ENCODE measurements around the gene ELL2. TPM values are rescaled to one million over a fixed set of nuclear protein-coding genes. Genes with fewer than 3 reads are reported as not detected.

Gene ELL2
- polyA plus RNA-seq, 1 of the 3 experiments (the other 2 are of a cell fraction): 18.4 TPM

DNA sequence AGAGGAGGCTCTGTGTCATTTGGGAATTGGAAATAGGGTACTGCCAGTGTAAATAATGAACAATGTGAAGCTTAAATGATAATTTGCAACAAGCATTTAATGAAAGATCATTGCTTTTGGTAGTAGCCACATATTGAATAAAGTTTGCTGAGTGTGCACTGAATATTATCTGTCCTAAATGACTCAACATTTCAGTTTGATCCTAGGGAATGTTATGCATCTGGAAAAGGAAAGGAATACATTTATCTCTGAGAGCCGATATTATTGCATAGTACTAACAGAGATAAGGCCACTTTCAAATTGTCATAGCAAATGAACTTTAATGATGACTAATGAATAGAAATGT, 8.7 kb upstream of the ELL2 start:
- H3K4me2 ChIP-seq: no peak overlapping the region

DNA sequence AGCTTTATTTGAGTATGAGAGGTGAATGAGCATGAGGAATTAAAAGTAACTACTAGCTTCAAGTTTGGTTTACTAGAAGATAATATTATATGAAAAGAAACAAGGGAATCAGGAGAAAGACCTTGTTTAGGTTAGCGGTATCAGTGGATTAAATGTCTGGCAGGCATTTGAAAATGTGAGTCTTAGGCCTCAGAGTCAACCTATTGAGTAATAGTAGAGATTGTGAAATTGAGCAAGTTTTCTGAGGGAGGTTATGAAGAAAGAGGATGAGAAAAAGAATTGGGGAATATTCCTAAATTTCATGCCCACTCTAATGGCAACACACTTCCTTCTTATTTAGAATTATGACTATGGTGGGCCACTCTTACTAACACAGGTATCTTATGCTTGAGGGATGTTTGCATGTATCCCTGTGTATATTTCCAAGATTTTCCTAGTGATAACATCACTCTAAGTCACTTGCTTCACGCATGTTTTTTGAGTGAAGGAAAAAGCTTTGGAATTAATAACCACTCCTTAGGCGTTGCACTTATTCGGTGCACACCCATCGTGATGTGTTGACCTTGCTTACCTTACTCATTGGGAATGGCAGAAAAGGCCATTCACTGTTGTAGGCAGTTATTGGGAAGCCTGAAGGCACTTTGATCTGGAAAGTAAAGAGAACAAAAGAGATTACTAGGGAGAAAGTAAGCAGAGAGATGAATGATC, 8.2 kb upstream of the ELL2 start:
- no peak overlapping the region for H3K4me2 ChIP-seq
- WGBS (ENCODE audit: low lambda C conversion rate): 94% methylated on average over 5 of the region's 5 CpGs

More for the DNA sequence above, 8.7 kb upstream of the ELL2 start:
- Histone ChIP-seq H3K27me3 (ENCODE audit: insufficient read depth) (no peaks in the 10 kb centered on the region), H4K20me1 (ENCODE audit: insufficient read depth) (no peaks in the 10 kb centered on the region), H3K27ac (ENCODE audit: low read depth in 2 of 2, low read length in 1 of 2) (no peak overlapping the region), H3K4me3 (ENCODE audit: low read depth in 2 of 2, low read length in 1 of 2) (no peak overlapping the region), H3K9ac (no peak overlapping the region), H2AFZ (ENCODE audit: low read depth) (no peak overlapping the region), H3K9me2 (no peaks in the 10 kb centered on the region), H3K79me2 (ENCODE audit: insufficient read depth) (no peaks in the 10 kb centered on the region), H3K9me3 (no peaks in the 10 kb centered on the region), H3K4me1 (ENCODE audit: control insufficient read depth in 1 of 2, insufficient read depth in 2 of 2, low read depth in 1 of 2, low read length in 1 of 2) (peaks cover 0 to 6% of the 10 kb centered on the region in 2 experiments; a peak in 1 of 4 replicates), H3K36me3 (replicated peaks in 1 of 2; ENCODE audit: control insufficient read depth in 1 of 2, insufficient read depth in 2 of 2, low read length in 1 of 2) (no peaks in the 10 kb centered on the region), H3F3A (replicated peaks; ENCODE audit: insufficient read depth) (no peaks in the 10 kb centered on the region)
- no peak for DNase-seq
- TF ChIP-seq TEAD4 (IDR thresholded peaks at IDR 0.05; ENCODE audit: borderline replicate concordance, insufficient read depth): no peak
- TF ChIP-seq, protein P1, sequence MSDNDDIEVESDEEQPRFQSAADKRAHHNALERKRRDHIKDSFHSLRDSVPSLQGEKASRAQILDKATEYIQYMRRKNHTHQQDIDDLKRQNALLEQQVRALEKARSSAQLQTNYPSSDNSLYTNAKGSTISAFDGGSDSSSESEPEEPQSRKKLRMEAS (IDR thresholded peaks at IDR 0.05; ENCODE audit: low read depth): no peak
- TF ChIP-seq TCF12 (IDR thresholded peaks at IDR 0.05): no peak
- TF ChIP-seq, protein P2, sequence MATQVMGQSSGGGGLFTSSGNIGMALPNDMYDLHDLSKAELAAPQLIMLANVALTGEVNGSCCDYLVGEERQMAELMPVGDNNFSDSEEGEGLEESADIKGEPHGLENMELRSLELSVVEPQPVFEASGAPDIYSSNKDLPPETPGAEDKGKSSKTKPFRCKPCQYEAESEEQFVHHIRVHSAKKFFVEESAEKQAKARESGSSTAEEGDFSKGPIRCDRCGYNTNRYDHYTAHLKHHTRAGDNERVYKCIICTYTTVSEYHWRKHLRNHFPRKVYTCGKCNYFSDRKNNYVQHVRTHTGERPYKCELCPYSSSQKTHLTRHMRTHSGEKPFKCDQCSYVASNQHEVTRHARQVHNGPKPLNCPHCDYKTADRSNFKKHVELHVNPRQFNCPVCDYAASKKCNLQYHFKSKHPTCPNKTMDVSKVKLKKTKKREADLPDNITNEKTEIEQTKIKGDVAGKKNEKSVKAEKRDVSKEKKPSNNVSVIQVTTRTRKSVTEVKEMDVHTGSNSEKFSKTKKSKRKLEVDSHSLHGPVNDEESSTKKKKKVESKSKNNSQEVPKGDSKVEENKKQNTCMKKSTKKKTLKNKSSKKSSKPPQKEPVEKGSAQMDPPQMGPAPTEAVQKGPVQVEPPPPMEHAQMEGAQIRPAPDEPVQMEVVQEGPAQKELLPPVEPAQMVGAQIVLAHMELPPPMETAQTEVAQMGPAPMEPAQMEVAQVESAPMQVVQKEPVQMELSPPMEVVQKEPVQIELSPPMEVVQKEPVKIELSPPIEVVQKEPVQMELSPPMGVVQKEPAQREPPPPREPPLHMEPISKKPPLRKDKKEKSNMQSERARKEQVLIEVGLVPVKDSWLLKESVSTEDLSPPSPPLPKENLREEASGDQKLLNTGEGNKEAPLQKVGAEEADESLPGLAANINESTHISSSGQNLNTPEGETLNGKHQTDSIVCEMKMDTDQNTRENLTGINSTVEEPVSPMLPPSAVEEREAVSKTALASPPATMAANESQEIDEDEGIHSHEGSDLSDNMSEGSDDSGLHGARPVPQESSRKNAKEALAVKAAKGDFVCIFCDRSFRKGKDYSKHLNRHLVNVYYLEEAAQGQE (IDR thresholded peaks at IDR 0.05; ENCODE audit: low read depth, low read length): no peak
- TF ChIP-seq GATA2 (CRISPR knock-in tag; IDR thresholded peaks at IDR 0.05): no peak
- WGBS (ENCODE audit: low lambda C conversion rate): 31% methylated on average over 1 of the region's 1 CpG
- ChIA-PET CTCF (no interaction called here), POLR2A (no interaction called here)

DNA sequence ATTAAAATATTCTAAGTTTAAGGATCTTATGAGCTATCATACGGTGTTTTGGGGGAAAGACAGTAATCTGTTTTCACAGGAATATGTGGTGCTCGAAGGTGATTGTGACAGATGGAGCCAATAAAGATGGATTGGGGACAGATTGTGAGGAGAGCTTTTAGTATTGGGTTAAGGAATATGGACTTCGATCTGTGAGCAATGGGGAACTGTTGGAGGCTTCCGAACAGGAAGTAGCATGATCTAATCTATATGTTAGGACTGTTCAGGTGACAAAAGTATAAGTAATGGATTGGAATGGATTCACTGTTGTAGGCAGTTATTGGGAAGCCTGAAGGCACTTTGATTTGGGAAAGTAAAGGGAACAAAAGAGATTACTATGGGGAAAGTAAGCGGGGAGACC, 7.4 kb upstream of the ELL2 start:
- no peaks in the 10 kb centered on the region for H3K9me2 ChIP-seq
- POLR2A ChIA-PET: no interaction called here
- TF ChIP-seq TAF1 (IDR thresholded peaks at IDR 0.05; ENCODE audit: borderline replicate concordance, low read depth, low read length) (no peak), MXI1 (IDR thresholded peaks at IDR 0.05; ENCODE audit: low read depth, low read length) (no peak), POLR2AphosphoS5 (IDR thresholded peaks at IDR 0.05; ENCODE audit: low read depth, low read length) (no peak), RAD21 (IDR thresholded peaks at IDR 0.05; ENCODE audit: low read length) (no peak), FOXJ3 (CRISPR knock-in tag; IDR thresholded peaks at IDR 0.05) (no peak), JUND (IDR thresholded peaks at IDR 0.05) (no peak), CHD2 (IDR thresholded peaks at IDR 0.05; ENCODE audit: low read length, partially characterized antibody) (no peak), EP300 (IDR thresholded peaks at IDR 0.05; ENCODE audit: borderline replicate concordance in 1 of 2, low read depth in 1 of 2, low read length in 1 of 2) (no peak)
- TF ChIP-seq, protein P3, sequence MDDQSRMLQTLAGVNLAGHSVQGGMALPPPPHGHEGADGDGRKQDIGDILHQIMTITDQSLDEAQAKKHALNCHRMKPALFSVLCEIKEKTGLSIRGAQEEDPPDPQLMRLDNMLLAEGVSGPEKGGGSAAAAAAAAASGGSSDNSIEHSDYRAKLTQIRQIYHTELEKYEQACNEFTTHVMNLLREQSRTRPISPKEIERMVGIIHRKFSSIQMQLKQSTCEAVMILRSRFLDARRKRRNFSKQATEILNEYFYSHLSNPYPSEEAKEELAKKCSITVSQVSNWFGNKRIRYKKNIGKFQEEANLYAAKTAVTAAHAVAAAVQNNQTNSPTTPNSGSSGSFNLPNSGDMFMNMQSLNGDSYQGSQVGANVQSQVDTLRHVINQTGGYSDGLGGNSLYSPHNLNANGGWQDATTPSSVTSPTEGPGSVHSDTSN (IDR thresholded peaks at IDR 0.05): no peak

More for the DNA sequence above, 8.2 kb upstream of the ELL2 start:
- Histone ChIP-seq H3K4me1 (ENCODE audit: control insufficient read depth in 1 of 2, insufficient read depth in 2 of 2, low read depth in 1 of 2, low read length in 1 of 2) (peaks cover 0 to 6% of the 10 kb centered on the region in 2 experiments; a peak in 1 of 4 replicates), H3K4me3 (ENCODE audit: low read depth in 2 of 2, low read length in 1 of 2) (no peak overlapping the region), H3K27me3 (ENCODE audit: insufficient read depth) (no peaks in the 10 kb centered on the region), H3K9me3 (no peaks in the 10 kb centered on the region), H3F3A (replicated peaks; ENCODE audit: insufficient read depth) (no peaks in the 10 kb centered on the region), H2AFZ (ENCODE audit: low read depth) (no peak overlapping the region), H3K9ac (no peak overlapping the region), H3K9me2 (no peaks in the 10 kb centered on the region), H3K36me3 (replicated peaks in 1 of 2; ENCODE audit: control insufficient read depth in 1 of 2, insufficient read depth in 2 of 2, low read length in 1 of 2) (no peaks in the 10 kb centered on the region), H3K27ac (ENCODE audit: low read depth in 2 of 2, low read length in 1 of 2) (no peak overlapping the region), H3K79me2 (ENCODE audit: insufficient read depth) (no peaks in the 10 kb centered on the region), H4K20me1 (ENCODE audit: insufficient read depth) (no peaks in the 10 kb centered on the region)
- CTCF ChIA-PET: no interaction called here
- DNase-seq: no peak
- POLR2A ChIA-PET: no interaction called here
- TF ChIP-seq FOXM1 (IDR thresholded peaks at IDR 0.05; ENCODE audit: low read depth): no peak
- no peak for TF ChIP-seq YY1 (IDR thresholded peaks at IDR 0.05; ENCODE audit: low read depth)
- no peak for TF ChIP-seq POLR2AphosphoS5 (IDR thresholded peaks at IDR 0.05; ENCODE audit: low read depth, low read length)
- TF ChIP-seq RXRA (IDR thresholded peaks at IDR 0.05; ENCODE audit: borderline replicate concordance, low read depth): no peak

More for the DNA sequence above, 7.4 kb upstream of the ELL2 start:
- 90% methylated on average over 5 of the region's 5 CpGs for WGBS (ENCODE audit: low lambda C conversion rate)
- no peak for DNase-seq
- H3K27ac ChIP-seq (ENCODE audit: low read depth in 2 of 2, low read length in 1 of 2): no peak overlapping the region
- H3K9me3 ChIP-seq: no peaks in the 10 kb centered on the region
- CTCF ChIA-PET: no interaction called here
- no peak overlapping the region for H3K4me3 ChIP-seq (ENCODE audit: low read depth in 2 of 2, low read length in 1 of 2)
- H3K9ac ChIP-seq: no peak overlapping the region
- no peaks in the 10 kb centered on the region for H4K20me1 ChIP-seq (ENCODE audit: insufficient read depth)
- H3K27me3 ChIP-seq (ENCODE audit: insufficient read depth): no peaks in the 10 kb centered on the region
- no peaks in the 10 kb centered on the region for H3F3A ChIP-seq (replicated peaks; ENCODE audit: insufficient read depth)
- no peak overlapping the region for H2AFZ ChIP-seq (ENCODE audit: low read depth)
- H3K4me2 ChIP-seq: no peak overlapping the region
- H3K36me3 ChIP-seq (replicated peaks in 1 of 2; ENCODE audit: control insufficient read depth in 1 of 2, insufficient read depth in 2 of 2, low read length in 1 of 2): no peaks in the 10 kb centered on the region
- no peaks in the 10 kb centered on the region for H3K79me2 ChIP-seq (ENCODE audit: insufficient read depth)
- peaks cover 0 to 2% of the 10 kb centered on the region in 2 experiments; a peak in 1 of 4 replicates for H3K4me1 ChIP-seq (ENCODE audit: control insufficient read depth in 1 of 2, insufficient read depth in 2 of 2, low read depth in 1 of 2, low read length in 1 of 2)

Measured in SK-N-SH (cell line).